HG02678 (cell line): ENCODE measurements around the gene TNNI2.

ENCODE experiments used
- ATAC-seq: cut with Tn5 transposase; IDR thresholded peaks from one replicate; pipeline ENCODE4 v1.9.1; 2021; ENCODE audit warnings: mild to moderate bottlenecking, moderate library complexity; ENCODE audit not compliant: unreplicated experiment

Gene TNNI2

DNA sequence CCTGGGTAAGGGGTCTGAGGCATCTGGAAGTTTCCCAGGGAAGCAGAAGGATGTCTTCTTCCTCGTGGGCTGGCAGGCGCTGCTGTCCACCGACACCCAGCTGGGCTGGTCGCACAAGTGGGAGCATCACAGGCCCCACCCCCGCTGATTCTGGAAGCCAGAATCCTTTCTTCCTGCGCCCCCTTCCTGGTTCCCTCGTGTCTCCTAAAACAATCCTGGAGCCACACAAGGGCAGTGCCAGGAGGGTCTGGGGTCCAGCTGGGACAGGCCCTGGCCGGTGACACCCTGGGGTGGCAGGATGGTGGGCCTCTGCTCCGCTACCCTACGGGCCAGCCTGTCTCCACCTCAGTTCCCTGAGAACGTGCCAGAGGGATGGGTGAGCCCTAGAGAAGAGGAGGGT lies 18.3 kb downstream of the TNNI2 start:
- ATAC-seq: no peak

DNA sequence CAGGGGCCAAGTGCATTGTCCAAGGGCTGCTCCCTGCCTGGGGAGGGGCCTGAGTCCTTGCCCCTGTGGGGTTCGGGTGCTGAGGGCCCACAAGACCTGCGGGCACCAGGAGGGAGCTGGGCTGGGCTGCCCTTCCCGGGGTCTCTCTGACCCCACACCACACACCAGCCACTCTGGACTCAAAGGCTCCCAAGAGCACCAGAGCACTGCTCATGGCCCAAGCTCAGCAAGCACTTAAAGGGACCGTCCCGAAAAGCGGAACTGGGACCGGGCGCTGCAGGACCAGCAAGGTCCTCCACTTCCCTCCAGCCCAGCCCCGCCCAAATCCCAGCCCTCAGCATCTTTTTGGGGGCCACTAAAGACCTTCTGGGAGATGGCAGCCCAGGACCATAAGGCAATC lies 19.4 kb downstream of the TNNI2 start:
- no peak for ATAC-seq

DNA sequence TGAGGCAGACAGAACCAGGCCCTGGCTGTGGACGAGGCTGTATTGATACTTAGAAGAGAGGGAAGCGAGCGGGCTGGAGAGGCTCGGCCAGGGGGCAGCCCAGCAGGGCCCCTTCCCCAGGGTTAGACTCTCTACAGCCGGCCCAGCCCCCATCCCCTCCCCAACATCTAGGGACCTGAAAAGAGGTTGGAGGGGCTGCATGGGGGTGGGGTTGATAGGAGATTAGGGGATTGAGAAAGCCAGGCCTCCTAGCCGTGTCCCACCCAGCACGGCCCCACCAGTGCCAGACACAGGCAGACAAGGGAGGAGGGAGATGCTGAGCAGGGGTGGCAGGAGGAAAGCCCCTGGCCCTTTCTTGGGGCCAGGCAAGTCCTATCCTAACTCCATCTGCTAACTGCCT lies 19.8 kb downstream of the TNNI2 start:
- no peak for ATAC-seq

DNA sequence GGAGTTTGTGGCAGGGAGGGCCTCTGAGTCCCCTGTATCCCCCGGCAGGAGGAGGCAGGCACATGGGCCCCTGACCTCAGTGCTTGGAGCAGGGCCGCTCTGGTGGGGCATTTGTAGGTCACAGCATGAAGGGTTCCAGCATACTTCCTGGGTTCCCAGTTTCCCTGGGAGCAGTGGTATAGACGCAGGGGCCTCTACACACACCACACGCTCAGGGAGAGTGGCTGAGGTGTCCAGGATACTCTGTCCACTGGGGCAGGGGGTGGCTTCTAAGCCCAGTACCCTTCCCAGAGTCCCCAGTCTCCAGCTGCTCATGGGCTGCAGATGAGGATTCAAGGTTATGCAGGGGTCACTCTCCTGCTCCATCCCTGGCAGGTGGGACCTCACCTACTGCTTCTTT lies 20.2 kb downstream of the TNNI2 start:
- no peak for ATAC-seq

DNA sequence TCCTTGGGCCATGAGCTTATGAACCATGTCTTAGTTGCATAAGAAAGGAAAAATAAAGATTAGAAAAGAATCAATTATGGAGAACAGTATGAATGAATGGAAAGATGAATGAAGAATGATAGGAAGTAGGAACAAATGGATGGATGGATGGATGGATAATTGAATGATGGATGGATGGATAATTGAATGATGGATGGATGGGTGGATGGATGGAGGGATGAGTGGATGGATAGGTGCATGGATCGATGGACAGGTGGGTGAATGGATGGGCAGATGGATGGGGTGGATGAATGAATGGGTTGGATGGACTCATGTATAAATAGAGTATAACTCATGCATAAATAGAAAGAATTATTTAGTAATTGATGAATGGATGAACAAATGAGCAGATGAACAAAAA lies 21.3 kb downstream of the TNNI2 start:
- ATAC-seq: no peak

DNA sequence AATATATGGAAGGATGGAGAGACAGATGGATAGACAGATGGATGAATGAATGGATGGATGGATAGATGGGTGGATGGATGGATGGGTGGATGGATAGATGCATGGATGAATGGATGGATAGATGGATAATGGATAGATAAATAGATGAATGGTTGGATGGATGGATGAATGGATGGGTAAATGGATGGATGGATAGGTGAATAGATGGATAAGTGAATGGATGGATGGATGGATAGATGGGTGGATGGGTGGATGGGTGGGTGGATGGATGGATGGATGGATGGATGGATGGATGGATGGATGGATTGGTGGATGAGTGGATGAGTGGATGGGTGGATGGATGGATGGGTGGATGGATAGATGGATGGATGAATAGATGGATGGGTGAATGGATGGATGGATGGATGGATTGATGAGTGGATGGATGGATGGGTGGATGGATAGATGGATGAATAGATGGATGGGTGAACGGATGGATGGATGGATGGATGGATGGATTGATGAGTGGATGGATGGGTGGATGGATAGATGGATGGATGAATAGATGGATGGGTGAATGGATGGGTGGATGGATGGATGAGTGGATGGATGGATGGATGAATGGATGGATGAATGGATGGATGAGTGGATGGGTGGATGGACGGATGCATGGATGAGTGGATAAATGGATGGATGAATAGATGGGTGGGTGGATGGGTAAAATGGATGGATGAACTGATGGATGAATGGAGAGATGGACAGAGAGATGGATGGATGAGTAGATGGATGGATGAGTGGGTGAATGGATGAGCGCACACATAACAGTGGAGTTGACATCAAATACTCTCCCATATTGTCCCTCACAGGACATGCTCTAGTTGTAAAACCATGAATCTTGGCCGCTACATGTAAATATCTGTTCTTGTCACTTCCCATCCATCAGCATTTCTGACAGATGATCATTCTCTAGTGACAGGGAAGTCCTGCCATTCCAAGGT lies 22.9 kb downstream of the TNNI2 start:
- ATAC-seq: no peak

DNA sequence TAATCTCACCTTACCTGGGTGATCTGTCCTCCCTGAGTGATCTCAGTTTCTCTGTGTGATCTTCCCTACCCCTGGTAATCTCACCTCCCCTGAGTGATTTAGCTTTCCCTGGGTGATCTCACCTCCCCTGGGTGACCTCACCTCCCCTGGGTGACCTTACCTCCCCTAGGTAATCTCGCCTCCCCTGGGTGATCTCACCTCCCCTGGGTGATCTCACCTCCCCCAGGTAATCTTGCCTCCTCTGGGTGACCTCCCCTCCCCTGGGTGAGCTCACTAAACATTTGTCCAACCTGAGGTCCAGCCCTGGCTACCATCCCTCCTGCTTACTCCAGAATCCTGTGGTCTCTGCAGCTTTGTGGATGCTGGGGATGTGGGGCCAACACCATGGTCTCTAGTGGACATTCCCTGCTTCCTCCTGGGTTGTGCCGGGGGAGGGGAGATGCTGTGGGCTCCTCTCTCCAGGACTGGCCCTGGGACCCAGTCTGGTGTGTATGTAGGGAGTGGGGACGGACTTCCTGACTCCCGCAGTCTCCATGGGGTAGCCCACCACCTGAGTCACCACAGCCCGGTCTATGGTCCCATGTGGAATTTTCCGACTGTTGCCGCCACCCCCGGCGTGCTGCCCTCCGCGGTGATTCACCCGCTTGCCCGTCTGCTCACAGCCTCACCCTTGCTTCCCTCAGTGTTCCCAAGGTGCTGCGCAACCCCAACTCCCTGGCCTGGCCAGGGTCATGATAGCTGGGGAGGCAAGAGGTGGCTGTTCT lies 24.0 kb downstream of the TNNI2 start:
- no peak for ATAC-seq

DNA sequence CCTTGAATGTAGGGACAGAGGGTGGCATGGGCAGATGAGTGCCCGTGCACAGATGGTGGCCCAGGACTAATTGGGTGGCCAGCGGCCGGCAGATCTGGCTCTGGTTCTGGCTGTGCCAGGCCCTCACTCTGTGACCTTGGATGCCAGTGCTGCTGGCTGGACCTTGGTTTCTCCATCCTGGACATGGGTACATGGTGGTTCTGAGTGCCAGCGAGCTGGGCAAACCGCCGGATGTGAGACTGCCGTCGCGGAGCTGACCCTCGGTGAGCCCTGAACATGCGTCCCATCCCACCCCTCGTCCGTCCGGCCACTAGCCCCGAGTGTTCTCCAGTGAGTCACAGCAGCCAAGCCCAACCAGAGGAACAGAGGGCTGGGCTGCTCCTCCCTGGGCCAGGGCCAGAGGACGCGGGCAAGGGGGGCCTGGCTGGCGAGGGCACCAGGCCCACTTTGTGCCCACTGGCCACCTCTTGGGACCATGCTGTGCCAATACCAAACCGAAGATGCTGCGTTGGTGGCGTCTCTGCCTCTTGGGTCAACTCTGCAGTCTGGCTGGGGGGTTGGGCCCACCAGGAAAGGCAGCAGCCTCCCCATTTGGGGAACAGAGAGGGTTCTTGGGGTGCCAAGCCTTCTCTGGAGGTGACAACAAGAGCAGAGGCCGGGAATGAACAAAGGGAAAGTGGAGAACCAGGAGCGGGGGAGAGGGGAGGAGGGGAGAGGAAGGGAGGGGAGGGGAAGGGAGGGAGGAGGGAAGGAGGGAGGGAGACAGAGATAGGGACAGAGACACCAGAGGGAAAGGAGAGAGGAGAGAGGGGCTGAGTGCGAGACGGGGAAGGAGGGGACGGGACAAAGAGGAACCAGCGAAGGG lies 24.8 kb downstream of the TNNI2 start:
- ATAC-seq: no peak

DNA sequence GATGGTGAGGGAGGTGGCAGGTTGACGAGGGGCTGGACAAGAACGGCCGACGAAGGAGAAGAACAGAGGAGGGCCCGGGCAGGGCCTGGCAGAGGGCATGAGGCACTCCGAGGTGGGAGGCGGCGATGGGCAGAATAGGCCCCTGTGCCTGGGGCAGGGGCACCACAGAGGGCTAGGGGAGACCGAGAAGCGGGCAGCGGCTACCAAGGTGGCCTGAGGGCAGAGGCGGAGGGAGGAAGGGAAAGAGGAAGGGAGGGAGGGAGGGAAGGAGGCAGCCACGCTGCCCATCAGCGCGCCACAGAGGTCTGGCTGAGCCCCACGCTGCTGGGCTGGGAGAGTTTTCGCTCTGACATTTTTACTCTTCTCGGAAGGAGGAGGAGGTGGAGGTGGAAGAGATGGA lies 25.4 kb downstream of the TNNI2 start:
- ATAC-seq: no peak

DNA sequence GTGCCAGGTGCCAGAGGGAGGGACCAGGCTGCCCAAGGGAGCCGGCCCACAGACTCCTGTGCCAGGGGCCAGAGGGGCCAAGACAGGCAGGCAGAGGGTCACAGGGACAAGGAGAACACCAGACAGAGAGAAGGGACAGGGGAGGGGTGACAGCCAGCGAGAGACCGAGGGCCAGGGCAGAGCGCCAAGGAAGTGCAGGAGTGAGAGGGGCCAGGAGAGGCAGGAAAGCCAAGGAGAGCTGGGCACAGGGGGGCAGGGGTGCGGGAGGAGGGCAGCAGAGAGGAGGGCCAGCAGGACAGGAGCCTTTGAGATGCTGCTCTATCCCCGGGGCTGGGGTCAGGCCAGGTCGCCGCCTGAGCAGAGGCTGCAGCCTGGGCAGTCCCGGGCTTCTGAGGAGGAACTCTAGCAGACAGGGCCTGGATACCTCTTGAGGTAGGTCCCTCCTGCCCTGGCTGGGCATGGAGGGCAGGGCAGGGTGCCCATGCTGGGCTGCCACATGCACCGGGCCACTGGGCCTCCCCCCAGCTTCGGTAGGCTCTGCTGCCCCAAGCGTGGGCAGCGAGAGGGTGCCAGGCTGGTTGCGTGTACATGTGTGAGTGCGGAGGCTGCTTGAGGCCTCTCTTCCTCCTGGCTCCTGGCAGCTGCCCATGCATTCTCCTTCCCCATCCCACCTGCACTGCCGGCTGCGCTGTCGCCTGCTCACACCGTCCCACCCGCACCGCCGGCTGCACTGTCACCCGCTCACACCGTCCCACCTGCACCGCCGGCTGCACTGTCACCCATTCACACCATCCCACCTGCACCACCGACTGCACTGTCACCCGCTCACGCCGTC lies 26.3 kb downstream of the TNNI2 start:
- ATAC-seq: no peak

DNA sequence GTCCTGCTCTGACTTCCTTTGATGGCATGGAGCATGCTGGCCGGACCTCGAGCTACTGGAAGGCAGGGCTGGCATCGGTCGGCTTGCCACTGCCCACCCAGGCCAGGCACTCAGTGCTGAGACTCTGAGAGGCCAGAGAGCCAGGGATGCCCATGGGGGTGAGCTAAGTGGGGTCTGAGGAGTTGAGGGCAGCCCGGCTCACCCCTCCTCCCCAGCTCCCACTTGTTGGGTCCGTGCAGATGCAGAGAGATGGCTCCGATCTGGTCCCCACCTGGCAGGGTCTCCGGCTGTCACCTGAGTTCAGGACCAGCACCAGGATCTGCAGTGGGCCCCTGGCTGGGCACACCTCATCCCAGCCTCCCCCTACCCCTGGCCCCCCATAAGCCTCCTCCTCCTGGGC lies 27.4 kb downstream of the TNNI2 start:
- no peak for ATAC-seq

DNA sequence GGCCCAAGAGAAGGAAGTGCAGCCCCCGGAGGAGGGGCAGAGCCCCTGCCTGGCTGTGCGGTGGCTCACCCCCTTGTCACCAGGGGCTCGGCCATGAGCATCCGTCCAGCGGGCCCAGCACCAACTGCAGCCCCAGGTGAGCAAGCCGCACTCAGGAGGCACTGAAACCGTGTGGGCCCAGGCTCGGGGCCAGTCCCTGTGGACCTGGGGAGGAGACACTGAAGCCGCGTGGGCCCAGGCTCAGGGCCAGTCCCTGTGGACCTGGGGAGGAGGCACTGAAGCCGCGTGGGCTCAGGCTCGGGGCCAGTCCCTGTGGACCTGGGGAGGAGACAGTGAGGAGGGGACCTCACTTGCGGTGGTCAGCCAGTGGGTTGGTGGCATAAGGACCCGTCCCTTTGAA lies 28.0 kb downstream of the TNNI2 start:
- no peak for ATAC-seq

DNA sequence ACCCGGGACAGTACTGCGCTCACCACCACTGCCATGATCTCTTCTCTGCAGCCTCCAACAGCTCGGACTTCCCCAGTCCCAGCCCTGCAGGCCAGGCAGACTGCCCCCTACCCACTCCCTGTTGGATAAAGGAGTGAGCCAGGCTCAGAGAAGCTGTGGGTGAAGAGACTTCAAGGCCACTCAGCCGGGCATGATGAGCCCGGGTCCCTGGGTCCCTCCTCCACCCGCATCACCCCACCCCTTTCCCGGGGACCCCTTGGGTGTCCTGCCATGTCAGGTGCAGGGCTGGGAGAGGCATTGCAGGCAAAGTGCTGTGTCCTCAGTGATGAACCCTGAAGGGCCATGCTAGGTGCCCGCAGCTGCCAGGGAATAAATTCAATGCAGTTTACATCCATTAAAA lies 28.6 kb downstream of the TNNI2 start:
- no peak for ATAC-seq

DNA sequence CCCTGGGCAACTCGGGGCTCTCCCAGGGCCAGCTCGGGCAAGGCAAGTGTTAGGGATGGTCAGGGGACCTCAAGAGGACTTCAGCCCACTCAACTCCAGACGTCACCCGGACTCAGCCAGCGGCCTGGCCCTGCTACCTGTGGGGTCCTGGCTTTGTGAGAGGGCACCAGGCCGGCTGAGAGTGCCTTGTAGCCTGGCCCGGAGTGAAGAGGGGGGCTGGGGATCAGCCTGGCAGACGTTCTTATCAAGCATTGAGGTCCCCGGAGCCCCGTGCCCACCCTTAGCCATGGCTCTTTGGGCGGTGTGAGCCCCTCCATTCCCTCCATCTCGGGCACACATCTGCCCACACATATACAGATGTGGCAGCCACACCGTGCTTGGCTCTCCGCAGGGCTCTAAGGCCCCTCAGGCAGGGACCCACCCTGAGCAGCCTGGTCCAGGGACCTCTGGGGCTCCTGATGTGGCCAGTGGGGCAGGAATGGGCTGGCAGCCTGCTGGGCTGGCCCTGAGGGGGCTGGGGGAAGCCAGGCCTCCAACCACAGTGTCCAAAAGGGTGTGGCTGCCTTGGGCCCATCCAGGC lies 29.4 kb downstream of the TNNI2 start:
- ATAC-seq: no peak

DNA sequence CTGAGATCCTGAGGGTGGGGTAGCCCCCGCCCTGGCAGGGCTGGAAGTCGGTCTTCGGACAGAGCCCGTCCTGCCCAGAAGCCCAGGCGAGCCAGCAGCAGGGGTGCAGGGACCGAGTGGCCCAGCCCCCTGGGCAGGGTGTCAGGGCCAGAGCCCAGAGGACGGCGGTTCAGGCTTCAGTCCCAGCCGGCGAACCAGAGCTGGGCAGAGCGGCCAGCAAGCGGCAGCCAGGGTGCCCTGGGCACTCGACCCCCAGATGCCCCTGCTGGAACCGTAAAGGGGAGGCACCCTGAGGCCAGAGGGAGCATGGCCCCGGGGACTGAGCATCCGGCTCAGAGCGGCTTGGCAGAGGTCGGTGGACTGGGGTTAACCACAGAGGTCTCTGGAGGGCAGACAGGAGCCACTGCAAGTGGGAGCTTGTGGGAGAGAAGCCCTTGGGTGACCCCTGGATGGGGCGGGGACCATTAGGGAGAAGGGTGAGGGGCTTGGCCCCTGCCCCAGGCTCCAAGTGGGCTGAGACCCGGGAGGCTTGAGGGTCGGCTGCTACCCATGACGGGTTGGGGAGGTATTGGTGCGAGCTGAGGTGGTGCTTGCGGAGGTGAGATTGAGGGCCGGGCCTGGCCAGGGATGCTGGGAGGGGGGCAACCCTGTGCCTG lies 30.0 kb downstream of the TNNI2 start:
- ATAC-seq: no peak

DNA sequence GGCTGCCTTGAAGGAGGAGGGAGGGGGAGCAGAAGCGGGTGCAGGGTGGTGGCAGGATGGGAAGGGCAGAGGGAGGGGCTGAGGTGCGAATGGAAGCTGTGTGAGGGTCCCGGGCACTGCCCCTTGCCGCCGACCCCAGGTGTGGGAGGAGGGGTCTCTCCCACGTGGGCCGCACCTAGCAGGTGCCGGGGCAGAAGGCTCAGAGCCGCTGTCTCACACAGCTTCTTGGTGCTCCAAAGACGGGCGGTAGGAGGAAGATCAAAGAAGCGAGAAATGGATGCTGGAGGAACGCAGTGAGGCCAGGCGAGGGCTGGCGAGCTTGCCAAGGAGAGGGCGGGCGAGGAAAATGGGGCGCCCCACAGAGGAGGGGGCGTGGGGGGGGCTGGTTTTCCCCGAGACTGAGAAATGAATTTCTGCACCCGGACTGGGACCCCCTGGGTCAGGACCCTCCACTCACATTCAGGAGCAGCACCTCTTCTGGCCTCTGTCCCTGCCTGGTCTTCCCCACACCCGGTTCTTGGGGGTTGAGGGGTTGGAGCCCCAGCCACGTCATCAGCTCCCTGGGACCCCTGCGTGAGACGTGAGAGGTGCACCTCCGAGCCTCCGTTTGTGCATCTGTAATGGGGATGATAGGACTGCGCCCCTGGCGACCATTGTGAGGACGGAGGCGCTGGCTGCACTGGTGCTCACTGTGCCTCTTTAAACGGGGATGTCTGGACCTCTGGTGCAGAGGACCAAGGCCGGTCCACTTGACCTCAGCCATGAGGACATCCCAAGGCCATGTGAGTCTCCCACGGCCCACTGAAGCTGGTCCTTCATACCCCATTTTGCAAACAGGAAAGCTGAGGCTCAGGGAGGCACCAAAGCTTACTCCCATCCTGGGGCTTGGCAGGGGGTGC lies 30.9 kb downstream of the TNNI2 start:
- no peak for ATAC-seq

DNA sequence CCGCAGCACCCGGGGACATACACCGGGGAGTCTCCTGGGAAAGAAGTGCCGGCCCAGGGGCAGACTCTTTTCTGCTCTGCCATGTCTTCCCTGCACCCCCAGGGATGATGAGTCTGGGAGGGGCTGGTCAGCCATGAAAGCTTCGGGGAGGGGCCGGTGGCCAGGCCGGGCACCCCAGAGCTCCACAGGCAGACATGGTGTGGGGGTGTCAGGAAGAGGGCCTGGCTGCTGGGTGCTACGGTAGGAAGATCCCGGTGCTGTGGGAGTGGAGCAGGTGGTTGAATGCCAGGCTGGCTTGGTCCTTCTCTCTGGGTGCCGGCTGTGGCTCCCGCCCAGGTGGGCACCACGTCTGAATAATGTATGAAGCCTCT lies 31.5 kb downstream of the TNNI2 start:
- no peak for ATAC-seq

DNA sequence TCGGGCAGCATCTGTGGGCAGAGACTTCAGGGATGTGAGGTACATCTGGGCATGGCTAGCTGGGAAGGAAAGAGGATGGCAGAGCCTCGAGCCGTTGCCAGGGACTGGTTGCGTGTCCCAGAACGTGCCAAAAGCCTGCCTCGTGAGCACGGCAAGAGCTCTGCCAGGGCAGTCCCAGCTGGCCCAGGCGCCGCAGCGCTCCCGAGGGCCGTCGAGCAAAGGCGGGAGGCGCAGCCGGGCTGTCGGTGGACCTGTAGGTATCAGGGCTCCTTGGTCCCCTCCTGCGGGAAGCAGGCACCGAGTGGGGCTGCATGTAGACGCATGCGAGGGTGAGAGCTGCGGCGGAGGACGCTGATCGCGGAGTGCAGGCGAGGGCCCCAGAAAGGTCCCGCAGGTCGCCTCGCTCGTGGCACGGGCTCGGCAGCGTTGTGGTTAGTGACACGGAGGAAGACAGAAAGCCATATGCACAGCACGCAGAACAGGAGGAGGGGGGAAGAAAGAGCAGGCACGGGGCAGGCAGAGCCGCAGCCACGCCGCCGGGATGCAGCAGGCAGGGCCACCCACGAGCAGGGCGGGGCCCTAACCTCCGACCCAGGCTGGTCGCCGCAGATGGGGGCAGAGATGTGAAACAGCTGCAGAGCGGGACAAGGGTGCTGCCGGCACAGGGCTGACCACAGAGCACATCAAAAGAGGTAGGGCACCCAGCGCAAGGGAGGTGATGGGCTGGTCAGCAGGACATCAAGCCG lies 32.1 kb downstream of the TNNI2 start:
- ATAC-seq: no peak
